ENCODE results near the gene DNAH17.

Gene DNAH17

GRCh38 chr17:78499715-78500540 lies 77.3 kb downstream of the DNAH17 start:
- no peaks in the 10 kb centered on the region for H3K27me3 ChIP-seq (ENCODE audit: control insufficient read depth, insufficient read depth, low read length)
- H3K36me3 ChIP-seq (ENCODE audit: control insufficient read depth, insufficient read depth, low read length): no peaks in the 10 kb centered on the region
- no peaks in the 10 kb centered on the region for H3K9me3 ChIP-seq (ENCODE audit: control insufficient read depth, insufficient read depth, low read depth, low read length)
- H3K4me3 ChIP-seq (ENCODE audit: low read depth, low read length): no peak overlapping the region
- no peak overlapping the region for H3K27ac ChIP-seq (ENCODE audit: low read depth, low read length)
- H3K4me1 ChIP-seq (ENCODE audit: control insufficient read depth, insufficient read depth, low read length): peaks cover 13% of the 10 kb centered on the region
- H3K9ac ChIP-seq (ENCODE audit: low read length): no peak overlapping the region

- no peaks in the 10 kb centered on the region for H3K9me3 ChIP-seq (ENCODE audit: control insufficient read depth, insufficient read depth, low read depth, low read length)
- no peaks in the 10 kb centered on the region for H3K36me3 ChIP-seq (ENCODE audit: control insufficient read depth, insufficient read depth, low read length)
- no peak overlapping the region for H3K9ac ChIP-seq (ENCODE audit: low read length)
- H3K27me3 ChIP-seq (ENCODE audit: control insufficient read depth, insufficient read depth, low read length): no peaks in the 10 kb centered on the region
- H3K4me3 ChIP-seq (ENCODE audit: low read depth, low read length): no peak overlapping the region
- no peak overlapping the region for H3K27ac ChIP-seq (ENCODE audit: low read depth, low read length)
- peaks cover 13% of the 10 kb centered on the region for H3K4me1 ChIP-seq (ENCODE audit: control insufficient read depth, insufficient read depth, low read length)
Observed at GRCh38 chr17:78498848-78499247, 78.3 kb downstream of the DNAH17 start.

GRCh38 chr17:78497115-78497540 lies 80.1 kb downstream of the DNAH17 start:
- H3K4me3 ChIP-seq (ENCODE audit: low read depth, low read length): no peak overlapping the region
- H3K36me3 ChIP-seq (ENCODE audit: control insufficient read depth, insufficient read depth, low read length): no peaks in the 10 kb centered on the region
- no peaks in the 10 kb centered on the region for H3K27me3 ChIP-seq (ENCODE audit: control insufficient read depth, insufficient read depth, low read length)
- no peak overlapping the region for H3K27ac ChIP-seq (ENCODE audit: low read depth, low read length)
- no peaks in the 10 kb centered on the region for H3K9me3 ChIP-seq (ENCODE audit: control insufficient read depth, insufficient read depth, low read depth, low read length)
- H3K9ac ChIP-seq (ENCODE audit: low read length): no peak overlapping the region
- H3K4me1 ChIP-seq (ENCODE audit: control insufficient read depth, insufficient read depth, low read length): peaks cover 13% of the 10 kb centered on the region

GRCh38 chr17:78496311-78496710 lies 80.9 kb downstream of the DNAH17 start:
- Histone ChIP-seq H3K9ac (ENCODE audit: low read length) (no peak overlapping the region), H3K27ac (ENCODE audit: low read depth, low read length) (no peak overlapping the region), H3K4me3 (ENCODE audit: low read depth, low read length) (no peak overlapping the region), H3K36me3 (ENCODE audit: control insufficient read depth, insufficient read depth, low read length) (no peaks in the 10 kb centered on the region), H3K4me1 (ENCODE audit: control insufficient read depth, insufficient read depth, low read length) (peaks cover 13% of the 10 kb centered on the region), H3K27me3 (ENCODE audit: control insufficient read depth, insufficient read depth, low read length) (no peaks in the 10 kb centered on the region), H3K9me3 (ENCODE audit: control insufficient read depth, insufficient read depth, low read depth, low read length) (no peaks in the 10 kb centered on the region)

GRCh38 chr17:78495634-78496033 lies 81.6 kb downstream of the DNAH17 start:
- Histone ChIP-seq H3K9ac (ENCODE audit: low read length) (no peak overlapping the region), H3K4me1 (ENCODE audit: control insufficient read depth, insufficient read depth, low read length) (peaks cover 13% of the 10 kb centered on the region), H3K27me3 (ENCODE audit: control insufficient read depth, insufficient read depth, low read length) (no peaks in the 10 kb centered on the region), H3K27ac (ENCODE audit: low read depth, low read length) (no peak overlapping the region), H3K36me3 (ENCODE audit: control insufficient read depth, insufficient read depth, low read length) (no peaks in the 10 kb centered on the region), H3K9me3 (ENCODE audit: control insufficient read depth, insufficient read depth, low read depth, low read length) (no peaks in the 10 kb centered on the region), H3K4me3 (ENCODE audit: low read depth, low read length) (no peak overlapping the region)

GRCh38 chr17:78494696-78495330 lies 82.4 kb downstream of the DNAH17 start:
- no peak overlapping the region for H3K4me3 ChIP-seq (ENCODE audit: low read depth, low read length)
- no peaks in the 10 kb centered on the region for H3K36me3 ChIP-seq (ENCODE audit: control insufficient read depth, insufficient read depth, low read length)
- no peak overlapping the region for H3K9ac ChIP-seq (ENCODE audit: low read length)
- no peaks in the 10 kb centered on the region for H3K9me3 ChIP-seq (ENCODE audit: control insufficient read depth, insufficient read depth, low read depth, low read length)
- peaks cover 13% of the 10 kb centered on the region for H3K4me1 ChIP-seq (ENCODE audit: control insufficient read depth, insufficient read depth, low read length)
- no peaks in the 10 kb centered on the region for H3K27me3 ChIP-seq (ENCODE audit: control insufficient read depth, insufficient read depth, low read length)
- H3K27ac ChIP-seq (ENCODE audit: low read depth, low read length): no peak overlapping the region

- H3K4me1 ChIP-seq (ENCODE audit: control insufficient read depth, insufficient read depth, low read length): peaks cover 11% of the 10 kb centered on the region
- no peaks in the 10 kb centered on the region for H3K36me3 ChIP-seq (ENCODE audit: control insufficient read depth, insufficient read depth, low read length)
- H3K9ac ChIP-seq (ENCODE audit: low read length): no peak overlapping the region
- no peaks in the 10 kb centered on the region for H3K9me3 ChIP-seq (ENCODE audit: control insufficient read depth, insufficient read depth, low read depth, low read length)
- no peak overlapping the region for H3K4me3 ChIP-seq (ENCODE audit: low read depth, low read length)
- no peaks in the 10 kb centered on the region for H3K27me3 ChIP-seq (ENCODE audit: control insufficient read depth, insufficient read depth, low read length)
- no peak overlapping the region for H3K27ac ChIP-seq (ENCODE audit: low read depth, low read length)
Observed at GRCh38 chr17:78493853-78494695, 83.1 kb downstream of the DNAH17 start.

GRCh38 chr17:78493450-78493849 lies 83.7 kb downstream of the DNAH17 start:
- Histone ChIP-seq H3K4me3 (ENCODE audit: low read depth, low read length) (no peak overlapping the region), H3K9me3 (ENCODE audit: control insufficient read depth, insufficient read depth, low read depth, low read length) (no peaks in the 10 kb centered on the region), H3K4me1 (ENCODE audit: control insufficient read depth, insufficient read depth, low read length) (peaks cover 4% of the 10 kb centered on the region), H3K27me3 (ENCODE audit: control insufficient read depth, insufficient read depth, low read length) (no peaks in the 10 kb centered on the region), H3K27ac (ENCODE audit: low read depth, low read length) (no peak overlapping the region), H3K36me3 (ENCODE audit: control insufficient read depth, insufficient read depth, low read length) (no peaks in the 10 kb centered on the region), H3K9ac (ENCODE audit: low read length) (no peak overlapping the region)

- Histone ChIP-seq H3K9ac (ENCODE audit: low read length) (no peak overlapping the region), H3K9me3 (ENCODE audit: control insufficient read depth, insufficient read depth, low read depth, low read length) (no peaks in the 10 kb centered on the region), H3K4me3 (ENCODE audit: low read depth, low read length) (no peak overlapping the region), H3K36me3 (ENCODE audit: control insufficient read depth, insufficient read depth, low read length) (no peaks in the 10 kb centered on the region), H3K27ac (ENCODE audit: low read depth, low read length) (no peak overlapping the region), H3K27me3 (ENCODE audit: control insufficient read depth, insufficient read depth, low read length) (no peaks in the 10 kb centered on the region), H3K4me1 (ENCODE audit: control insufficient read depth, insufficient read depth, low read length) (no peaks in the 10 kb centered on the region)
Observed at GRCh38 chr17:78492116-78492799, 84.9 kb downstream of the DNAH17 start.

GRCh38 chr17:78491236-78492115 lies 85.7 kb downstream of the DNAH17 start:
- Histone ChIP-seq H3K9me3 (ENCODE audit: control insufficient read depth, insufficient read depth, low read depth, low read length) (no peaks in the 10 kb centered on the region), H3K4me1 (ENCODE audit: control insufficient read depth, insufficient read depth, low read length) (no peaks in the 10 kb centered on the region), H3K36me3 (ENCODE audit: control insufficient read depth, insufficient read depth, low read length) (no peaks in the 10 kb centered on the region), H3K27ac (ENCODE audit: low read depth, low read length) (no peak overlapping the region), H3K27me3 (ENCODE audit: control insufficient read depth, insufficient read depth, low read length) (no peaks in the 10 kb centered on the region), H3K4me3 (ENCODE audit: low read depth, low read length) (no peak overlapping the region), H3K9ac (ENCODE audit: low read length) (no peak overlapping the region)

All from HUES6 (cell line).